ENCODE results near the gene KCTD19.

DNA sequence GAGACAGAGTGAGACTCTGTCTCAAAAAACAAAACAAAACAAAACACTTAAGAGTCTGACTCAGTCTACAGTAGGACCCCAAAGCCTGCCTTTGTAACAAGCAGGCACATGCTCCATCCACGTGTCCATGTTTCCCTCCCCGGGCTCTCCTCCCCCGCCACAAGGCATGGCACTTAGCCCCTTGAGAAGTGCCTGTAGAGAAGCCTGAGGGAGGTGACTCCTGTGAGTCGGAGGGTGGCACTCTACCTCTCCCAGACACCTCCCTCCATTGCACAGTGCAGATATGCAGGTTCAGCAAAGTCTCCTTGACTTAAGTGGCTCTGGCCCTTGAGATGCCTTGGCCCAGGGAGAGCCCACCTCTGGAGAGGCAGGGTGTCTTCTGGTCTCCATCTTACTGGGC, 86.0 kb downstream of the KCTD19 start:
- TF ChIP-seq, protein P1, sequence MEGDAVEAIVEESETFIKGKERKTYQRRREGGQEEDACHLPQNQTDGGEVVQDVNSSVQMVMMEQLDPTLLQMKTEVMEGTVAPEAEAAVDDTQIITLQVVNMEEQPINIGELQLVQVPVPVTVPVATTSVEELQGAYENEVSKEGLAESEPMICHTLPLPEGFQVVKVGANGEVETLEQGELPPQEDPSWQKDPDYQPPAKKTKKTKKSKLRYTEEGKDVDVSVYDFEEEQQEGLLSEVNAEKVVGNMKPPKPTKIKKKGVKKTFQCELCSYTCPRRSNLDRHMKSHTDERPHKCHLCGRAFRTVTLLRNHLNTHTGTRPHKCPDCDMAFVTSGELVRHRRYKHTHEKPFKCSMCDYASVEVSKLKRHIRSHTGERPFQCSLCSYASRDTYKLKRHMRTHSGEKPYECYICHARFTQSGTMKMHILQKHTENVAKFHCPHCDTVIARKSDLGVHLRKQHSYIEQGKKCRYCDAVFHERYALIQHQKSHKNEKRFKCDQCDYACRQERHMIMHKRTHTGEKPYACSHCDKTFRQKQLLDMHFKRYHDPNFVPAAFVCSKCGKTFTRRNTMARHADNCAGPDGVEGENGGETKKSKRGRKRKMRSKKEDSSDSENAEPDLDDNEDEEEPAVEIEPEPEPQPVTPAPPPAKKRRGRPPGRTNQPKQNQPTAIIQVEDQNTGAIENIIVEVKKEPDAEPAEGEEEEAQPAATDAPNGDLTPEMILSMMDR (IDR thresholded peaks at IDR 0.05; ENCODE audit: low read depth, low read length): no peak
- TF ChIP-seq EZH2phosphoT487 (IDR thresholded peaks at IDR 0.05; ENCODE audit: low read depth): no peak
